ENCODE results near the gene LRIT3.

DNA sequence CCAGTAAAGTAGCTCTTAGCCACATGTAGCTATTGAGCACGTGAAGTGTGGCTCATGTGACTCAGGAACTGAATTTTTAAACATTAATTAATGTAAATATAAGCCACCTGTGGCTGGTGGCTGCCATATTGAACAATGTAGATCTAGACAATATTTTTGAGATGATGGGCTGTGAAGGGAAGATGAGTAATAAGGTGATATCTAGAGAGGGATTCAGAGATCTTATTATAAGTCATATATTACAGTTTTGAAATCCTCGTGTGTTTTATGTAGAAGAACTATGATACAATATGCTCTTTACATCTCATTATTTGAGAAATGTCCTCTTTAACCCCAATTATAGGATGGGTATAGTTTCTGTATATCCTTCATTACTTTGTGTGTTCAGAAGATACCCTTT is 26.7 kb upstream of the LRIT3 start:
- TF ChIP-seq EZH2 (IDR thresholded peaks at IDR 0.05; ENCODE audit: insufficient read depth, poor library complexity, severe bottlenecking) = no peak
- no peak for TF ChIP-seq EZH2phosphoT487 (IDR thresholded peaks at IDR 0.05; ENCODE audit: insufficient read depth, low read depth)

Measured in GM23248 (cell line).